ENCODE measurements around the gene ADAMTS3.
"Not testable (repeated sequence)": the region's sequence is repeated elsewhere in the genome, so short reads cannot be mapped to it uniquely, and the experiment has no call there.

ADAMTS3 gene

GRCh38 chr4:72473434-72473900, 95.6 kb downstream of the ADAMTS3 start:
- DNase-seq (ENCODE audit: low read depth), result no peak

GRCh38 chr4:72471816-72472215, 97.2 kb downstream of the ADAMTS3 start:
- DNase-seq (ENCODE audit: low read depth), result no peak

GRCh38 chr4:72468904-72469502, 100.0 kb downstream of the ADAMTS3 start:
- no peak for DNase-seq (ENCODE audit: low read depth)

GRCh38 chr4:72467633-72468032, 101.4 kb downstream of the ADAMTS3 start:
- no peak for DNase-seq (ENCODE audit: low read depth)

- no peak for DNase-seq (ENCODE audit: low read depth)
Measured at GRCh38 chr4:72463724-72464123, 105.3 kb downstream of the ADAMTS3 start.

- no peak for DNase-seq (ENCODE audit: low read depth)
Measured at GRCh38 chr4:72457158-72457557, 111.9 kb downstream of the ADAMTS3 start.

GRCh38 chr4:72451349-72451748, 117.7 kb downstream of the ADAMTS3 start:
- DNase-seq (ENCODE audit: low read depth), result peak; percentile 14

GRCh38 chr4:72449705-72450104, 119.3 kb downstream of the ADAMTS3 start:
- peak; percentile 54 for DNase-seq (ENCODE audit: low read depth)

- DNase-seq (ENCODE audit: low read depth), result no peak
Measured at GRCh38 chr4:72448231-72448630, 120.8 kb downstream of the ADAMTS3 start.

GRCh38 chr4:72446353-72447055, 122.5 kb downstream of the ADAMTS3 start:
- DNase-seq (ENCODE audit: low read depth), result peak; percentile 5

GRCh38 chr4:72444092-72444491, 124.9 kb downstream of the ADAMTS3 start:
- DNase-seq (ENCODE audit: low read depth), result no peak

GRCh38 chr4:72442715-72443114, 126.3 kb downstream of the ADAMTS3 start:
- DNase-seq (ENCODE audit: low read depth), result no peak

- no peak for DNase-seq (ENCODE audit: low read depth)
Measured at GRCh38 chr4:72442147-72442546, 126.9 kb downstream of the ADAMTS3 start.

- DNase-seq (ENCODE audit: low read depth), result no peak
Measured at GRCh38 chr4:72440386-72440785, 128.6 kb downstream of the ADAMTS3 start.

GRCh38 chr4:72432975-72433374, 136.0 kb downstream of the ADAMTS3 start:
- no peak for DNase-seq (ENCODE audit: low read depth)

GRCh38 chr4:72432282-72432681, 136.7 kb downstream of the ADAMTS3 start:
- DNase-seq (ENCODE audit: low read depth), result no peak

- no peak for DNase-seq (ENCODE audit: low read depth)
Measured at GRCh38 chr4:72430988-72431387, 138.0 kb downstream of the ADAMTS3 start.

- DNase-seq (ENCODE audit: low read depth), result no peak
Measured at GRCh38 chr4:72430050-72430449, 139.0 kb downstream of the ADAMTS3 start.

GRCh38 chr4:72429397-72429889, 139.6 kb downstream of the ADAMTS3 start:
- no peak for DNase-seq (ENCODE audit: low read depth)

GRCh38 chr4:72427057-72427456, 142.0 kb downstream of the ADAMTS3 start:
- no peak for DNase-seq (ENCODE audit: low read depth)

- DNase-seq (ENCODE audit: low read depth), result not testable (repeated sequence)
Measured at GRCh38 chr4:72425908-72426307, 143.1 kb downstream of the ADAMTS3 start.

GRCh38 chr4:72424006-72424405, 145.0 kb downstream of the ADAMTS3 start:
- DNase-seq (ENCODE audit: low read depth), result no peak

- DNase-seq (ENCODE audit: low read depth), result no peak
Measured at GRCh38 chr4:72422416-72422815, 146.6 kb downstream of the ADAMTS3 start.

- peak; percentile 82 for DNase-seq (ENCODE audit: low read depth)
Measured at GRCh38 chr4:72418458-72418857, 150.6 kb downstream of the ADAMTS3 start.
